Measurements from ENCODE around the gene UBR3. TPM values are rescaled to one million over a fixed set of nuclear protein-coding genes. Genes with fewer than 3 reads are reported as not detected.
A peak's percentile ranks its signal among the peaks of the same experiment; 100 is the strongest.

UBR3 gene
- total RNA-seq, 1 experiment from 2014 or later: 24.5 TPM

DNA sequence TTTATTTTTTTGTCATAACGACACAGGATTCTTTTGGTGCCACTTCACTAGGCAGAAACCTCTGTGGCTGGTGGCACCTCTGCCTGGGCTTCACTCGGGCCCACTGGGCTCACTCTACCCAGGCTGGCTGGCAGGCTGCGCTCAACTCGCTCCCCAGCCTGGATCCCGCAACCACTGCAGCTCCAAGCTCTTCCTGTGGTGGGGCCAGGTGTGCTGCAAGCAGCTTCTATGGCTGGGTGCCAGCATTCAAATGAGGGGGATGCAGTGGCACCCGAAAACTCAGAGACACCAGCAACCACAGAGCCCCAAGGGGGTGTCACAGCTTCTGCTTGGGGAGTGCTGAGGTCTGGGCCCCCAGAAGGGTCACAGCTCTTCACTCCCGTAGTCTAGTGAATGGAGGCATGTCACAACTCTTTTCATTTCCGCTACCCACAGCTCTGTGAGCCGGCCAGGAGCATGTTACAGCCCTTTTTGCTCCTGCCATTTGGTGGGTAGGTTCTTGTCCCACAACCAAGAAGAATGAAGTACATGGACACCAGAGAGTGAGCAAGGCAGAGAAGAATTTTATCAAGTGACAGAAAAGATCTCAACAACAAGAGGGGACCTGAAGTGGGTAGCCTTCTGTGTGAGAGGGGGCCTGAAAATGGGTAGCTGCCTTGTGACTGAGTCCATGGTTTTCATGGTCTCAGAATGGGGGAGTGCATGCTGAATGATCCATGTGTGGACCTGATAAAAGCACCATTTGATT lies 170.1 kb downstream of the UBR3 start:
- Histone ChIP-seq H3K4me3 (no peak overlapping the region), H3K36me3 (peaks cover 10% of the 10 kb centered on the region), H3K27me3 (no peaks in the 10 kb centered on the region), H3K9me3 (no peaks in the 10 kb centered on the region)
- DNase-seq: no peak

DNA sequence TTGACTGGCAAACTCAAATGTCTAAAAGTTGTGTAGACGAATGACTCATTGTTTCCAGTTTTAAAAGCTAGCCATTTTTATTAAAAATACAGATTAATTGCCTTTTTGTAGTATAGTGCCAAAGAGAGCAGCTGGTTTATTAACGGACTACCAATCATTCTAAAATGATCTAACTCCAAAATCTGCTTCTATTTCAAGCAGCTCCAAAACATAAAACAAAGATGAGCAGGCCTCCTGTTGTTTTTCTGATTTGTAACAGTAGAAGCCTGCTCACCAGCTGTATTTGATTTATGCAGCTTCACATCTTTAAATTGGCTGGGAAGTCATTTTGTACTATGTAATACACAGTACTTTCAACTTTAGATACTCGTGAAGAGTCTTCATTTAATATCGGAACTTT lies 171.8 kb downstream of the UBR3 start:
- Histone ChIP-seq H3K36me3 (peaks cover 17% of the 10 kb centered on the region), H3K27me3 (no peaks in the 10 kb centered on the region), H3K4me3 (no peak overlapping the region), H3K9me3 (no peaks in the 10 kb centered on the region)
- DNase-seq: no peak

DNA sequence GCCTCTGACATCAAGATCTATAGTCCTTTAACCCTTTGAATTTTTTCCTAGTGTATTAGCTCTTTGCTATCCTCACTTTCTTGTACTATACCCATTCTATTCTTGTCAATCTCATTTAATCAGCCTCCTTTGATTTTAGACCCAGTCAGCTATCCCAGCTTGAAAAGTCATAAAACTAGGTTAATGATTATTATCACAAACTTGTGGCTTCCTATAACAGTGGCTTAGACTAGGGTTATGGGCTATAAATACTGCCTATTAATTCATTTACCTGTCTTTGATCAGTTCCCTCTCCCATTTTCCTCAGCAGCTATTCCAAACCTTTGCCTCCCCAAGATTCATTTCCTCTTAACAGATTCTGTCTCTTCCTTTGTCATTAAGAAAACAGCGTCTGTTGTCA lies 174.8 kb downstream of the UBR3 start:
- H3K4me3 ChIP-seq: no peak overlapping the region
- peaks cover 16% of the 10 kb centered on the region for H3K36me3 ChIP-seq
- no peaks in the 10 kb centered on the region for H3K27me3 ChIP-seq
- H3K9me3 ChIP-seq: no peaks in the 10 kb centered on the region
- no peak for DNase-seq

DNA sequence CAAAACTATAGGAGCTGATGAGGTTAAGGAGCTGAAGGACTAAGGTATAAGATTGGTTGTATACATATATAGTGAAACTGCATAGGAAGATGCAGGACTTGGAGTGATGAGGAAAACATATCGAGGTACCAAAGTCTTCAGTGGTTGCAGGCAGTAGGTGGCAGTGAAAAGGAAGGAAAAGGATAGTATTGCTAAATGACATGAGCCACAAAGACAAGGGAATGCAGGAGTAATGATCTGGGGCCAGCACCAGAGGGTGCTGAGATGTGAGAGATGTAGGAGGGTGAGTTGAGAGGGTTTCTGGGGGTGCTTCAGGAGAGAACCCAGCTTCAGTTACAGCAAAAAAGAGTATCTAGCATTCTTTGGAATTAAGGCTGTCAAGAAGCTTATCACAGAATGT lies 178.4 kb downstream of the UBR3 start:
- DNase-seq: no peak
- no peak overlapping the region for H3K4me3 ChIP-seq

DNA sequence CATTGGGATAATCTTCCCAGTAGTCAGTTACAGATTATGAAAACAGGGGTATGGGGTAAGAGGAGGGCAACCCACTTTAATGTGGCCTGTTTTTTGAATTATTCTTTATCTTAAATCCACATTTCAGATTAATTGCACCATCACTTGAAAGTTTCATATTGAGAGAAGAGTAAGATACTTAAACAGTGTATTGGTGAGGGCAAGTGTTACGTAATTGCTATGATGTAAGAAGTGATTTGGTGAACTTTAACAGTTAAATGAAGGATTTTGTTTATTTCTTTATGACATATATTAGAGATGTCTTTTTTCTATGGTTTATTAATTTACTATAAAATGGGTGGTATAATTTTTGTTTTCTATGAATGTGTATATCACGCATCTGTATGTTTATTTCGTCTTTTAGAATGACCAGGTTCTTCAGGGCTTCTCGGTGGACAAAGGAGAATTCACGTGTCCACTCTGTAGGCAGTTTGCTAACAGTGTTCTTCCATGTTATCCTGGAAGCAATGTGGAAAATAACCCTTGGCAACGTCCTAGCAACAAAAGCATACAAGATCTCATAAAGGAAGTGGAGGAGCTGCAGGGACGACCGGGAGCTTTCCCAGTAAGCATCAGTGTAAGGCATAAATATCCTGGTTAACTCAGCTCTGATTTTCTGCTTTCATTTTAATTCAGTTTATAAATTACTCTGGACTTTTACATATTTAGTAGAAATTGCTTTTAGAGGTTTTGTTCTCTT lies 179.5 kb downstream of the UBR3 start:
- no peak for DNase-seq
- Histone ChIP-seq H3K36me3 (peaks cover 16% of the 10 kb centered on the region), H3K4me3 (no peak overlapping the region), H3K27me3 (no peaks in the 10 kb centered on the region), H3K9me3 (no peaks in the 10 kb centered on the region)

More for the DNA sequence above, 178.4 kb downstream of the UBR3 start:
- Histone ChIP-seq H3K36me3 (peaks cover 19% of the 10 kb centered on the region), H3K27me3 (no peaks in the 10 kb centered on the region), H3K9me3 (no peaks in the 10 kb centered on the region)

DNA sequence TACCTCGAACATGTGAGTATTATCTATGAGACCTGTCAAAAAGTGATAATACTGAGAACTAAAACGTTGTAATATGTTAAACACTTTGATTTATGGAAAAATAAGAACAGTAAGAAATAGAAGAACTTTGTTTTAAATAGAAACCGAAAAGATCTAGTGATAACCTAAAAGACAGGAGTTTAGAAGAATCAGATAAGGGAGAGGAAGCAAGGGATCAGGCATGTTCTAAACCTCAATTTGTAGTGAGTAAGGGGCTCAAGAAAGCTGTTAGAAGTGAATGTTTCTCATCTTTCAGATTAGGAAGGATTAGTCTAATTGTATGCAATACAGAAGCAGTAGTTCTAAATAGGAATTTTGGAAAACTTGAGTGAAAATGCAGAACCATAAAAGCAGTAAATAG lies 182.0 kb downstream of the UBR3 start:
- Histone ChIP-seq H3K27me3 (no peaks in the 10 kb centered on the region), H3K4me3 (no peak overlapping the region), H3K9me3 (no peaks in the 10 kb centered on the region), H3K36me3 (peaks cover 7% of the 10 kb centered on the region)
- DNase-seq: no peak

DNA sequence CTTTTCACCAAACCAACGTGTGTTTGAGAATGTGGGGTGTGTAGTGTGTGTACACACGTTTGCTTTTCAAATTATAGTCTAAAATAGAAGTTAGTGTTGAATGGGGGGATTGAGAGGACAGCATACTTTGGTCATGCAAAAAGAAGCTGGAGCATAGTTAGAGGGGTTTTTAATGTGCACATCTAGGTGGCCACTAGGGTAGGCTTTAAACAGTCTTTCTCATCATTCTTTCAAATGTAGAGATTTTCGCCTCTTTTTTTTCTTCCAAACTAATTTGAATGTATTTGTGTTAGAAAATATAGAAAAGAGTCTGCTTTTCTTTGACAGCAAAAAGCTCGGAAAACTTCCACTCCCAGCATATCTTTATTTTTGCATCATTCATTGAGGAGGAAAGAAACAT lies 185.5 kb downstream of the UBR3 start:
- H3K27me3 ChIP-seq: no peaks in the 10 kb centered on the region
- no peak for DNase-seq
- peaks cover 5% of the 10 kb centered on the region for H3K36me3 ChIP-seq
- no peak overlapping the region for H3K4me3 ChIP-seq
- H3K9me3 ChIP-seq: no peaks in the 10 kb centered on the region

DNA sequence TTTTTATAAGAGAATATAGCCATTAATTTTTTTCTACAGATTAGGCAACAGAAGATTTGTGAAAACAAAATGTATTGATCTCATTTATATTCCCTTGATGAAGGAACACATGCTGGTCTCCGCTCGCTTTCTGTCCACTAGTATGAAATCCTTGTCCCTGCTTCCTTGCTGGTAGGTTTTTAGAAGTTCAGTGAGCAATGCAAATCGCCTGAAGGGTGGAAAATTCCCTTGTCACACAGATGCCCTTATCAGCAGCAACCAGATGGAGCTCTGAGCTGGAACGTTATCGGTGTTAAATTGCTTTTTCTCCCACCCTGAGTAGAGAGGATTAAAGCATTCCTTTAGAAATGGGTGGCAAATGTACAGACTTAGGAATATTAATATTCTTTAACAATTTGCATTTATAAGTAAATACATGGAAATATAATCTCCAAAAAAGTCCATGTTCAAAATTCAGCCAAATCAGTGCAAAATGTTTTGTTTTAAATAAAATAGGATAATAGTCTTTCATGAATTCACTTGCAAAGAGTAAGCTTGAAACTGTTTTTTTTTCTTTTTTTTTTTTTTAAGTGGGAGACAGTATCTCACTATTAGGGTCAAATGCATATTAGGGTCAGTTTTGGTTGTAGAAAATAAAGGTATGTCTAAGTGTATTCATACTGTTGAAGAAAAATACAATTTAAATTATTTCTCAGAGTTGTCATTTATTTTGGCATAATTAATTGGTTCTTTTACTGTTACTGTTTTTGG lies 186.7 kb downstream of the UBR3 start:
- peaks cover 4% of the 10 kb centered on the region for H3K36me3 ChIP-seq
- H3K9me3 ChIP-seq: no peaks in the 10 kb centered on the region
- H3K4me3 ChIP-seq: no peak overlapping the region
- no peak for DNase-seq
- no peaks in the 10 kb centered on the region for H3K27me3 ChIP-seq

DNA sequence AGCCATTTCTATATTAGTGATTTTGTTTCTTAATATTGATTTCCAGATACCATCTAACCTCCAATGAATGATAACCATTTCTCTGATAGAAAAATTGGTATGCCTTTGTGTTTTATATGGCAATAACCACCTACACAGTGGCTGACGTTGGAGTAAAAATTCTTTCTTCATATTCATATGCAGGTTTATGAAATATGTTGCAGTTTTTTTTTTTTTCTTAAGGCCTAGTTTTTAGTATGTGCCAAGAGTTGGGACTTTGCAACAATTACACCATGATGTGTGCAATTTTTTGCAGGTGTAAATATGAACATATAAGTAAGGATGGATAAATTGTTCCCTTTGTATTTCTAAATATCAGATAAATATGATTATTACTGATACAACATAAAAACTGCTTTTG lies 187.5 kb downstream of the UBR3 start:
- no peaks in the 10 kb centered on the region; the same call in 1 of the 2 replicates for H3K36me3 ChIP-seq
- no peaks in the 10 kb centered on the region for H3K27me3 ChIP-seq
- no peak for DNase-seq
- H3K4me3 ChIP-seq: no peak overlapping the region
- no peaks in the 10 kb centered on the region for H3K9me3 ChIP-seq

DNA sequence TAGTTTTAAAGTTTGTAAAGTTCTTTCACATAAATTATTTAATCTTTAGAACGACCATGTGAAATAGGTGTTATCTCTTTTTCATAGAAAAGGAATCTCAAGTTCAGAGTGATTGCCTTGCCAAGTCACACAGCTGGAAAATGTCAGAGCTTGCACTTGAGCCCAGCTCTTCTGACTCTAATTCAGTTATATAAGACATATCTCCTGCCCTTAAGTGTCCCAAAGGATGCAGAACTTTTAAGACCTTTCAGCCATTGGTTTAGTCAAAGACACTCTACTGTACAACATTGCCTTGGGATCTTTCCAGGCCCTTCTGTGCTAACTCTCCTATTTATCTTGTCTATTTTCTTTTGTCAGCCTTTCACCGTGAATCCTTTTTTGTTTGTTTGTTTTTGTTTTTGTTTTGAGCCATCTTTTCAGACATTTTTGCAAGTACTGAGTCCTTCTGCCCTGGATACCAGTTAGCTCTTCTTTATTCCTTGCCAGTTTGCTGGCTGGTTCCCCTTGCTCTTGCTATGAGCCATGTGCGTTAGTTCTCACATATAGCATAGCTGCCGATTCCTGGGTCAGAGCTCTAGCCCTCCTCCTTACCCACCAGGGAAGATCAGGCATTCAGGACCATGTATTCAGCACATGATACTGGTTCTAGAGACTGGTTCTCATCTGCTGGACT lies 190.7 kb downstream of the UBR3 start:
- Histone ChIP-seq H3K9me3 (no peaks in the 10 kb centered on the region), H3K4me3 (no peak overlapping the region), H3K27me3 (no peaks in the 10 kb centered on the region), H3K36me3 (no peaks in the 10 kb centered on the region; the same call in 1 of the 2 replicates)
- DNase-seq: no peak

DNA sequence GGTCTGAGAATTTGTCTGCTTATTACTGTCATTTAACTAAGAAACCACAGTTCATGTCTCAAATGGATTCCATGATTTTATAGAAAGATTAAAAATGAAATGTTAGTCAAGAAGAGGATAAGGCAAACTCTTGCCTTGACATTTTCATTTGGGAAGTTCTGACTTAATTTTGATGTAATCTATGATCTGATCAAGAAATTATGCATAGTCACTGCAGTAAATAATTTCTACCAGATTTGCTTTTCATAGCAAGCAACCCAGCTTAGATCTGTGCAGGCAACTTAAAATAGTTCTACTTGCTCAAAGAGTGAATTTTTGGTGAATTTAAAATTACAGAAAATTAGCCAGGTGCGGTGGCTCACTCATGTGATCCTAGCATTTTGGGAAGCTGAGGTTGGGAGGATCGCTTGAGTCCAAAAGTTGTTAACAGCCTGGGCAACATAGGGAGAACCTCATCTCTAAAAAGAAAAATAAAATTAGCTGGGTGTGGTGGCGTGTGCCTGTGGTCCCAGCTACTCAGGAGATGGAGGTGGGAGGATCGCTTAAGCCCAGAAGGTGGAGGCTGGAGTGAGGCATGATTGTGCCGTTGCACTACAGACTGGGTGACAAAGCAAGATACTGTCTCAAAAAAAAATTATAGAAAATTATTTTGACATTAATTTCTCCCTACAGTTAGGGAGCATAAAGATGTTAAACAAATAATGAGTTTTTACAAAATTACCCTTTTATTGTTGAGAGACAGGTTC lies 192.0 kb downstream of the UBR3 start:
- Histone ChIP-seq H3K36me3 (no peaks in the 10 kb centered on the region; the same call in 1 of the 2 replicates), H3K9me3 (no peaks in the 10 kb centered on the region), H3K27me3 (no peaks in the 10 kb centered on the region), H3K4me3 (no peak overlapping the region)
- DNase-seq: no peak

DNA sequence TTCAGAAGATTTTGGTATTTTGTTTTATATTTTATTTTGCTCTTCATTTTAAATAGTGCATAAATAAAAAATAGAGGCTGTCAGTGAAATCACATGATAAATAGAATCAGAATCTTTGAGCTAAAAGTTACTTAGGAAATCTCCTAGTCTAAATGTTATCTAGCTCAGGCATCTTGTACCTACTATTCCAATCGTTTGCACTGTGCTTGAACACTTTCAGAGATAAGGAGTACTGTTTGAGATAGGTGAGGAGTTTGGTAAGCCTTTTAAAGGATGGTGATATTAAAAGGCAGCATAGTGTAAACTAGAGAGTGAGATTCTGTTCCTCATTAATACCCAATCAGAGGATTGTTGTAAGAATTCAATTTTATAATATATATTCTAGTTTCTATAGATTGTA lies 193.5 kb downstream of the UBR3 start:
- no peak for DNase-seq
- Histone ChIP-seq H3K9me3 (no peaks in the 10 kb centered on the region), H3K27me3 (no peaks in the 10 kb centered on the region), H3K36me3 (no peaks in the 10 kb centered on the region; the same call in 1 of the 2 replicates), H3K4me3 (no peak overlapping the region)

DNA sequence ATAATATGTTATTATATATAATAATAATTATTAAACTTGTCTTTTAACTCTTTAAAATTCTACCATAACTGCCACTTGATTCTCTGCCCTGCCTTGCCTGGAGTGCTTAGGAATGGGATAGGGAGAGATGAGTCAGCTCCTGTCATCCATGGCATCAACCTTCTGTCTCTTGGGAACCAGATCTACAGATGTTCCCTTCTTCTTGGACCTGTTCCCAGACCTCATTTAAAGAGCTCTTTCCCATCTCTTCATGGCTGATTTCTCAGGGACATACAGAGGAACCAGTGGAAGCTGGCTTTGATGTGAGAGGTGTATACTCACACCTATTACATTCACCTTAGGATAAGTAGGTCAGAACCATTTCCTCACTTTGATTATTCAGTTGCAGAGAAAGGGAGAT lies 195.4 kb downstream of the UBR3 start:
- DNase-seq: peak; percentile 48
- no peaks in the 10 kb centered on the region for H3K27me3 ChIP-seq

DNA sequence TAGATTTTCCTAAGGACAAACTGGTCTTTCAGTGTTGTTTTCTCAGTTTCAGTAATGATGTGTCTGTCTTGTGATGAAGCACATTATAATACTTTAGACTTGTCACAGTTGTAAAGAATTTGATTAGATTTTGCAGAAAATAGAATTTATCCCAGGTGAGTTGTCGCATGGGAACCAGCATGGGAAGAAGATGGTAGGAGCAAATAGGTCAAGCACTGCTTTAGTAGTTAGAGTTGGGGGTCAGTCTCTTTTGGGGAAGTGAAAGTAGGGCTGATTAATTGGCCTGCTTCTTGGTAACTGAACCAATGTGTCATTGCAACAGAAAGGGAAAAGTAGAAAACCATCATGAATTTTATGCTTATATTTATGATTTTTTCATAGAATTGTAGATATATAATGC lies 197.5 kb downstream of the UBR3 start:
- H3K4me3 ChIP-seq: no peak overlapping the region
- no peaks in the 10 kb centered on the region for H3K9me3 ChIP-seq

More for the DNA sequence above, 195.4 kb downstream of the UBR3 start:
- Histone ChIP-seq H3K4me3 (no peak overlapping the region), H3K36me3 (no peaks in the 10 kb centered on the region; the same call in 1 of the 2 replicates), H3K9me3 (no peaks in the 10 kb centered on the region)

DNA sequence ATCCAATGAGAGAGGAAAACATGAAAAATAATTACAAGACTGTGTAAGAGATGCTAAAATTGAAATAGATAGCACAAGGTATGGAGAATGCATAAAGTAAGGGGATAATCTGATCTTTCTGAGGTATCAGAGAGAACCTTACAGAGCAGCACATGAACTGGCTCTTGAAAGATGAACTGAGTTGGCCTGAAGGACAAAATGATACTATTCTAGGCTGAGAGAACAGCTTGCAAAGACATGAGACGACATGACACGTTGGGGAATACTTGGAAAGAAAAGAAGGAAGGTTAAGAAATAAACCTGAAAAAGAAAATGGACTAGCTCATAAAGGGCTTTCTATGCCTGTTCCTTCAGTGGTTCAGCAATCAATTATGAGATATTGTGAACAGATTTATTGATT lies 198.0 kb downstream of the UBR3 start:
- Histone ChIP-seq H3K9me3 (no peaks in the 10 kb centered on the region), H3K4me3 (no peak overlapping the region), H3K27me3 (no peaks in the 10 kb centered on the region), H3K36me3 (peaks cover 14% of the 10 kb centered on the region)
- no peak for DNase-seq

More for the DNA sequence above, 197.5 kb downstream of the UBR3 start:
- Histone ChIP-seq H3K36me3 (peaks cover 10% of the 10 kb centered on the region), H3K27me3 (no peaks in the 10 kb centered on the region)
- no peak for DNase-seq

DNA sequence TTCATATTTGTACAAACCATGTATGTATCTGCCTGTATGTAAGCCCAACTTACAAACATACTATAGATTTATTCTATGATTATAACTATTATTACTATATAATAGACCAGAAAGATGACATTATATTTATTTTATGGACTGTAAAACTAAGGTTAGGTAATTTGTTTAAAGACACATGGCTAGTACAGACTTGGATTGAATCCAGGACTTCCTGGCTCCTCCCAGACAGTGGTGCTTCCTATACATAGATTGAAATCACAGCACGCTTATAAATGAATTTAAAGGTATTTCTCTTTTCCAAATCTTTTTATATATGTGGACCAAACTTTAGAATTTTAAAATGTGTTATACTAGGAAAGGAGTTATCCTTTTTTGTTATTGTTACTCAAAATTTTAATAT lies 199.1 kb downstream of the UBR3 start:
- DNase-seq: no peak
- peaks cover 14% of the 10 kb centered on the region for H3K36me3 ChIP-seq
- H3K4me3 ChIP-seq: no peak overlapping the region
- H3K9me3 ChIP-seq: no peaks in the 10 kb centered on the region
- no peaks in the 10 kb centered on the region for H3K27me3 ChIP-seq
